ENCODE results near the gene NOS3. TPM values are rescaled to one million over a fixed set of nuclear protein-coding genes. Genes with fewer than 3 reads are reported as not detected.

NOS3 gene
- total RNA-seq, 1 experiment from 2014 or later = 3.2 TPM

DNA sequence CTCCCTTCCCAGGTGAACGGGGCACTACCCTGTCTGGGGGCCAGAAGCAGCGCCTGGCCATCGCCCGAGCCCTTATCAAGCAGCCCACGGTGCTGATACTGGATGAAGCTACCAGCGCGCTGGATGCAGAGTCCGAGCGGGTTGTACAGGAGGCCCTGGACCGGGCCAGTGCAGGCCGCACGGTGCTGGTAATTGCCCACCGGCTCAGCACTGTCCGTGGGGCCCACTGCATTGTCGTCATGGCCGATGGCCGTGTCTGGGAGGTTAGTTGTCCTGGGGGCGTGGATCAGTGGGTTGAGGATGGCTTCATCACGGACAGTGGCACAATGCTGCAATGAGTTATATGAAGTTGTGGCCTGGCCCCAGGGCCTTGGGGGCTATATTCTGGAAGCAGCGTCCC, 53.1 kb downstream of the NOS3 start:
- CTCF ChIA-PET = no interaction called here
- H2AFZ ChIP-seq = no peak overlapping the region
- H3F3A ChIP-seq (ENCODE audit: insufficient read depth, low read depth) = peaks cover 26% of the 10 kb centered on the region
- no peaks in the 10 kb centered on the region for H3K36me3 ChIP-seq (ENCODE audit: low read depth)
- H3K27me3 ChIP-seq (ENCODE audit: insufficient read depth, low read depth) = no peaks in the 10 kb centered on the region
- intact Hi-C loops (cut with micrococcal nuclease; ENCODE audit: unreplicated experiment) = no loop called here
- POLR2A ChIA-PET (ENCODE audit: unreplicated experiment) = interaction anchor here (0.8 kb wide), 1 partner anchor 20 kb away, joined by 5 read pairs; the partner anchor contains the start of gene ATG9B
- no peak for DNase-seq
- H4K20me1 ChIP-seq (ENCODE audit: insufficient read depth) = peaks cover 5% of the 10 kb centered on the region; the same call in 1 of the 2 replicates
- peaks cover 33% of the 10 kb centered on the region for H3K4me1 ChIP-seq (replicated peaks; ENCODE audit: insufficient read depth)
- H3K9me2 ChIP-seq (ENCODE audit: insufficient read depth) = no peaks in the 10 kb centered on the region
- H3K4me3 ChIP-seq = no peak overlapping the region
- no peak overlapping the region for H3K27ac ChIP-seq
- no TSS peak for BruUV-seq (replicated peaks)
- no peaks in the 10 kb centered on the region for H3K79me2 ChIP-seq (ENCODE audit: low read depth)
- H3K9me3 ChIP-seq (ENCODE audit: insufficient read depth, low read depth) = no peaks in the 10 kb centered on the region
- H3K4me2 ChIP-seq = no peak overlapping the region
- TF ChIP-seq, protein P1, sequence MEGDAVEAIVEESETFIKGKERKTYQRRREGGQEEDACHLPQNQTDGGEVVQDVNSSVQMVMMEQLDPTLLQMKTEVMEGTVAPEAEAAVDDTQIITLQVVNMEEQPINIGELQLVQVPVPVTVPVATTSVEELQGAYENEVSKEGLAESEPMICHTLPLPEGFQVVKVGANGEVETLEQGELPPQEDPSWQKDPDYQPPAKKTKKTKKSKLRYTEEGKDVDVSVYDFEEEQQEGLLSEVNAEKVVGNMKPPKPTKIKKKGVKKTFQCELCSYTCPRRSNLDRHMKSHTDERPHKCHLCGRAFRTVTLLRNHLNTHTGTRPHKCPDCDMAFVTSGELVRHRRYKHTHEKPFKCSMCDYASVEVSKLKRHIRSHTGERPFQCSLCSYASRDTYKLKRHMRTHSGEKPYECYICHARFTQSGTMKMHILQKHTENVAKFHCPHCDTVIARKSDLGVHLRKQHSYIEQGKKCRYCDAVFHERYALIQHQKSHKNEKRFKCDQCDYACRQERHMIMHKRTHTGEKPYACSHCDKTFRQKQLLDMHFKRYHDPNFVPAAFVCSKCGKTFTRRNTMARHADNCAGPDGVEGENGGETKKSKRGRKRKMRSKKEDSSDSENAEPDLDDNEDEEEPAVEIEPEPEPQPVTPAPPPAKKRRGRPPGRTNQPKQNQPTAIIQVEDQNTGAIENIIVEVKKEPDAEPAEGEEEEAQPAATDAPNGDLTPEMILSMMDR (conservative IDR thresholded peaks at IDR 0.05) = no peak
- no peak for TF ChIP-seq EZH2 (IDR thresholded peaks at IDR 0.05; ENCODE audit: low read depth)

DNA sequence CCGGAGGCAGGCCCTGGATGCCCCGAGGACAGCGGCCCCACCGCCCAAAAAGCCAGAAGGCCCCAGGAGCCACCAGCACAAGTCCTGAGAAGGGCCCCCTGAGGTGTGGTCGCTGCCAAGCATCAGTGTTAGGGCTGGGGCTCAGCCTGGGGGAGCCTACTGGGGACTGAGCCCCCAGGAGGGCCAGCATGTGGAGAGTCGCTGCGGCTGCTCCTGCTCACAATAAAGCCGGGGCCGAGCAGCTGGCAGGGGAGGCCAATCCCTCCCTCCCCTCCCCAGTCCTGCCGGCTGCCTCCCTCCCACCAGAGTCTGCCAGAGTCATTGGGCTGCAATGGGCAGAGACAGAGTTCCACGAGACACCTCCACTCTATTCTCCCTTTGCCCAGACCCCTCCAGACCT, 54.4 kb downstream of the NOS3 start:
- Histone ChIP-seq H3K36me3 (ENCODE audit: low read depth) (no peaks in the 10 kb centered on the region), H3F3A (ENCODE audit: insufficient read depth, low read depth) (peaks cover 16% of the 10 kb centered on the region; the same call in 1 of the 2 replicates), H3K27ac (no peak overlapping the region), H3K4me1 (replicated peaks; ENCODE audit: insufficient read depth) (peaks cover 20% of the 10 kb centered on the region), H3K9me3 (ENCODE audit: insufficient read depth, low read depth) (no peaks in the 10 kb centered on the region), H2AFZ (no peak overlapping the region), H3K27me3 (ENCODE audit: insufficient read depth, low read depth) (no peaks in the 10 kb centered on the region), H4K20me1 (ENCODE audit: insufficient read depth) (no peaks in the 10 kb centered on the region), H3K4me3 (no peak overlapping the region), H3K4me2 (no peak overlapping the region), H3K79me2 (ENCODE audit: low read depth) (no peaks in the 10 kb centered on the region), H3K9me2 (ENCODE audit: insufficient read depth) (no peaks in the 10 kb centered on the region)
- no peak for DNase-seq
- no TSS peak for BruUV-seq (replicated peaks)
- POLR2A ChIA-PET (ENCODE audit: unreplicated experiment) = no interaction called here
- CTCF ChIA-PET = no interaction called here
- intact Hi-C loops (cut with micrococcal nuclease; ENCODE audit: unreplicated experiment) = no loop called here
- TF ChIP-seq, protein P1 (conservative IDR thresholded peaks at IDR 0.05) = no peak
- no peak for TF ChIP-seq EZH2 (IDR thresholded peaks at IDR 0.05; ENCODE audit: low read depth)

DNA sequence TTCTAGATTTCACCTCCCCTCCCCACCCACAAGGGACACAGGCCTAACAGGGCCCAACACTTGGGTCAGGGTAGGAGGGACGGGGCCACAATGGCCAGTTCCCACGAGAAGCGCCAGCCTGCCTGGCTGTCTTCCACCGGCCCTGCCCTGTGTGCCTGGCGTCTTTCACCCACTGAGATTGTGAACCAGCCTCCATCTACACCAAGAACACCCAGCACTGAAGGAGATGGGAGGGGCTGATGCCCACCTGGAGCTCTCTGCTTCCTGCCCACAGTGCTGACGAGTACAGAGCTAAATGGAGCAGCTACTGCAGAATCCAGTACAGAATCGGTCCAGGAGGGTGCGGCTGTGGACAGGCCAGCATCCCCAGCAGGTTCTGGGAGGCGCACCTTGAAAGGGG, 55.1 kb downstream of the NOS3 start:
- Histone ChIP-seq H3K9me2 (ENCODE audit: insufficient read depth) (no peaks in the 10 kb centered on the region), H3K27ac (no peak overlapping the region), H3K9me3 (ENCODE audit: insufficient read depth, low read depth) (no peaks in the 10 kb centered on the region), H3K4me2 (no peak overlapping the region), H3K4me1 (replicated peaks; ENCODE audit: insufficient read depth) (peaks cover 18% of the 10 kb centered on the region), H3K36me3 (ENCODE audit: low read depth) (no peaks in the 10 kb centered on the region), H3F3A (ENCODE audit: insufficient read depth, low read depth) (peaks cover 14% of the 10 kb centered on the region; the same call in 1 of the 2 replicates), H3K79me2 (ENCODE audit: low read depth) (no peaks in the 10 kb centered on the region), H3K4me3 (no peak overlapping the region), H2AFZ (no peak overlapping the region), H4K20me1 (ENCODE audit: insufficient read depth) (no peaks in the 10 kb centered on the region), H3K27me3 (ENCODE audit: insufficient read depth, low read depth) (no peaks in the 10 kb centered on the region)
- CTCF ChIA-PET = no interaction called here
- intact Hi-C loops (cut with micrococcal nuclease; ENCODE audit: unreplicated experiment) = no loop called here
- POLR2A ChIA-PET (ENCODE audit: unreplicated experiment) = no interaction called here
- no peak for TF ChIP-seq EZH2 (IDR thresholded peaks at IDR 0.05; ENCODE audit: low read depth)
- BruUV-seq (replicated peaks) = no TSS peak
- DNase-seq = no peak

Data from PC-9 (cell line).